DOHH2 (cell line): Measurements from ENCODE around the gene FREM1.

Experiments
- H3F3A ChIP-seq: fragments of 200-600 bp; sonication (generic), shearing (Covaris generic); 2 replicates; pipeline ENCODE4 v1.6.0; 2016; ENCODE audit warnings: antibody characterized with exemption, mild to moderate bottlenecking; ENCODE audit not compliant: control insufficient read depth, insufficient read depth
- H3K27ac ChIP-seq: fragments of 200-600 bp; sonication (generic); 2 replicates; pipeline ENCODE4 v1.5.1; 2014; ENCODE audit warnings: low read depth, mild to moderate bottlenecking, low read length, moderate library complexity
- H3K27me3 ChIP-seq: fragments of 200-600 bp; sonication (generic); 2 replicates; pipeline ENCODE4 v1.6.1; 2014; ENCODE audit warnings: mild to moderate bottlenecking, low read length, mixed read lengths; ENCODE audit not compliant: control insufficient read depth
- H3K36me3 ChIP-seq: fragments of 200-600 bp; sonication (generic); 2 replicates; pipeline ENCODE4 v1.6.1; 2014; ENCODE audit warnings: mild to moderate bottlenecking, low read length, moderate library complexity, mixed read lengths; ENCODE audit not compliant: control insufficient read depth
- H3K4me1 ChIP-seq: fragments of 200-600 bp; sonication (generic); 2 replicates; pipeline ENCODE4 v1.6.1; 2014; ENCODE audit warnings: mild to moderate bottlenecking, low read length, mixed read lengths; ENCODE audit not compliant: control insufficient read depth
- H3K4me2 ChIP-seq: fragments of 200-600 bp; sonication (generic); 2 replicates; pipeline ENCODE4 v1.6.0; 2014; ENCODE audit warnings: mild to moderate bottlenecking, low read length, moderate library complexity
- H3K4me3 ChIP-seq: fragments of 200-600 bp; sonication (generic); 2 replicates; pipeline ENCODE4 v1.5.1; 2014; ENCODE audit warnings: mild to moderate bottlenecking, low read length, mixed read lengths
- H3K79me2 ChIP-seq: fragments of 200-600 bp; sonication (generic); 2 replicates; pipeline ENCODE4 v1.6.1; 2014; ENCODE audit warnings: mild to moderate bottlenecking, low read length, mixed read lengths; ENCODE audit not compliant: control insufficient read depth
- H3K9me2 ChIP-seq: fragments of 200-600 bp; sonication (generic); replicated peaks from 2 replicates; pipeline ENCODE4 v1.6.1; 2014; ENCODE audit warnings: mild to moderate bottlenecking, low read length, mixed read lengths; ENCODE audit not compliant: control insufficient read depth
- H3K9me3 ChIP-seq: fragments of 200-600 bp; sonication (generic); 2 replicates; pipeline ENCODE4 v1.6.1; 2014; ENCODE audit warnings: antibody characterized with exemption, low read length, mixed read lengths; ENCODE audit not compliant: control insufficient read depth, insufficient read depth
- H4K20me1 ChIP-seq: fragments of 200-600 bp; sonication (generic); 2 replicates; pipeline ENCODE4 v1.6.0; 2014; ENCODE audit warnings: low read depth, mild to moderate bottlenecking, antibody characterized with exemption, low read length, moderate library complexity; ENCODE audit not compliant: control insufficient read depth, insufficient read depth
- CTCF ChIP-seq: fragments of 200-600 bp; sonication (generic); IDR thresholded peaks from one replicate; pipeline ENCODE4 v1.5.1; 2014; ENCODE audit warnings: antibody characterized with exemption, mild to moderate bottlenecking, low read depth, low read length; ENCODE audit not compliant: poor library complexity, severe bottlenecking
- EZH2phosphoT487 ChIP-seq: fragments of 200-600 bp; sonication (generic); IDR thresholded peaks from 2 replicates; pipeline ENCODE4 v1.6.1; 2017; ENCODE audit warnings: borderline replicate concordance, mild to moderate bottlenecking, antibody characterized with exemption, low read length, moderate library complexity, mixed read lengths

Gene FREM1

GRCh38 chr9:14849296-14849695, 60.9 kb downstream of the FREM1 start:
- Histone ChIP-seq H3K36me3 (no peaks in the 10 kb centered on the region), H3K9me3 (no peaks in the 10 kb centered on the region), H3K4me3 (no peak overlapping the region), H3K27ac (no peak overlapping the region), H3K9me2 (no peaks in the 10 kb centered on the region), H3F3A (no peaks in the 10 kb centered on the region), H4K20me1 (no peaks in the 10 kb centered on the region), H3K27me3 (peaks cover 4% of the 10 kb centered on the region; the same call in 1 of the 2 replicates), H3K79me2 (no peaks in the 10 kb centered on the region), H3K4me2 (no peak overlapping the region), H3K4me1 (no peaks in the 10 kb centered on the region)
- TF ChIP-seq CTCF (no peak), EZH2phosphoT487 (no peak)

GRCh38 chr9:14846871-14847311, 63.3 kb downstream of the FREM1 start:
- Histone ChIP-seq H3K27me3 (peaks cover 4% of the 10 kb centered on the region; the same call in 1 of the 2 replicates), H3K36me3 (no peaks in the 10 kb centered on the region), H3K9me3 (no peaks in the 10 kb centered on the region), H3K27ac (no peak overlapping the region), H4K20me1 (no peaks in the 10 kb centered on the region), H3K9me2 (no peaks in the 10 kb centered on the region), H3K79me2 (no peaks in the 10 kb centered on the region), H3K4me1 (no peaks in the 10 kb centered on the region), H3K4me2 (no peak overlapping the region), H3F3A (no peaks in the 10 kb centered on the region), H3K4me3 (no peak overlapping the region)
- no peak for TF ChIP-seq EZH2phosphoT487
- peak; percentile 88 for TF ChIP-seq CTCF

- TF ChIP-seq EZH2phosphoT487 = no peak
- no peak for TF ChIP-seq CTCF
- H3K4me2 ChIP-seq = no peak overlapping the region
- H3K4me1 ChIP-seq = no peaks in the 10 kb centered on the region
- H3K36me3 ChIP-seq = no peaks in the 10 kb centered on the region
- no peaks in the 10 kb centered on the region for H3K79me2 ChIP-seq
- no peak overlapping the region for H3K27ac ChIP-seq
- H3F3A ChIP-seq = no peaks in the 10 kb centered on the region
- no peaks in the 10 kb centered on the region for H4K20me1 ChIP-seq
- H3K9me3 ChIP-seq = no peaks in the 10 kb centered on the region
- no peaks in the 10 kb centered on the region for H3K27me3 ChIP-seq
- no peak overlapping the region for H3K4me3 ChIP-seq
- no peaks in the 10 kb centered on the region for H3K9me2 ChIP-seq
These were observed 67.1 kb downstream of the FREM1 start for GRCh38 chr9:14843163-14843562.
